Right ventricle myocardium inferior (tissue), 1 donor: ENCODE results near the gene ANKRD44. TPM values are rescaled to one million over a fixed set of nuclear protein-coding genes. Genes with fewer than 3 reads are reported as not detected.

Source experiments
- ATAC-seq: fragments of 200-7000 bp; cut with Tn5 transposase; one replicate; pipeline ENCODE4 v1.9.1; 2020; ENCODE audit warnings: mild to moderate bottlenecking, moderate library complexity
- DNase-seq: peaks from one replicate; pipeline ENCODE4 v3.0.0; 2021; ENCODE audit errors: missing footprints
- intact Hi-C: fragments of 100-400 bp; cut with DNase I; formaldehyde crosslinking; loops from one replicate; pipeline ENCODE4 v1.11.0; 2022
- total RNA-seq: library from RNA; stranded (reverse); fragmentation: NEBNext Ultra II Directional; extraction: Animal tissue kit (Norgen Biotek cat#: 25700); gene quantifications from one replicate; pipeline ENCODE4 v1.2.1, GENCODE V29; 2021
- donor health status: DM: no; HTN: yes; CAD: no; lungs with severe emphysema.

The ANKRD44 gene
- total RNA-seq, 1 donor from 2014 or later: 10.5 TPM

DNA sequence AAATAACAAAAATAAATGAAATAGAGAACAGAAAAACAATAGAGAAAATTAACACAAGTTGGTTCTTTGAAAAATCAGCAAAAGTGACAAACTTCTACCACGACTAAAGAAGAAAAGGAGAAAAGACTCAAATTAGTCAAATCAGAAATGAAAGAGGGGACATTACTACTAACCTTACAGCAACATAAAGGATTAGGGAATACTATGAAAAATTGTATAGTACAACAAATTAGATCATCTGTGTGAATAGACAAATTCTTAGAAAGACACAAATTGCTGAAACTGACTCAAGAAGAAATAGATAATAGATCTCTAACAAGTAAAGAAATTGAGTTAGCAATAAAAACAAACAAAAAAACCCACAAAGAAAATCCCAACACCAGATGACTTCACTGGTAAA is 335.6 kb downstream of the ANKRD44 start:
- intact Hi-C loops: no loop called here

DNA sequence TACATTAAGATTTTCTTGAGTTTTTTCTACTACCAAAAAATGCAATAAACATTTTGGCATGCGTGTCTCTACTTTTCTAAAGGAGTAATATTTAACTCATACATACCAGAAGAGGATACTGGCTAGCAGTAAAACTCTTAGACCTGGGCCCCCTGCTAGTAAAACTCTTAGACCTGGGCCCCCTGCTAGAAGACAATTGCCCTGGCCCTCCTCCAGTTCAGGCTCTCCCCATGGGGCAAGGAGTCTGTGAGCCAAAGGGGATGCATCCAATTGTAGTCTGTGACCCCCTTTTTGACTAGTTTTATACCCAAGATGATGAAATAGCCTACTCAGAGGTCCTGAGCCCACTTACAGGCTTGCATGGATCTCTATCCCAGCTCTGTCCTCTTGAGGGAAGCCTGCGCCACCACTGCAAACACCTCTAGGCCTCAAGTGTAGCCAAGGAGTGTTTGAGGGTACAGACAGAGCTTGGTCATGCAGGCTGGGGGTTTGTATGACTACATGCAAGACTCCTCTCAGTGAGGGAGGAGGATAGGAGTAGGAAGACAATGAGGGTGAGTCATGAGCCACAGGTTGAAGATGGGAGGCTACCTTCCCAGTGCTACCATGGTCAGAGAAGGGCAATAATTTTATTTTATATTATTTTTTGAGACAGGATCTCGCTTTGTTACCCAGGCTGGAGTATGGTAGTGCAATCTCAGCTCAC is 338.9 kb downstream of the ANKRD44 start:
- ATAC-seq: no peak
- DNase-seq: no peak
- intact Hi-C loops: no loop called here

More for the DNA sequence above, 335.6 kb downstream of the ANKRD44 start:
- DNase-seq (no peak), ATAC-seq (no peak)

DNA sequence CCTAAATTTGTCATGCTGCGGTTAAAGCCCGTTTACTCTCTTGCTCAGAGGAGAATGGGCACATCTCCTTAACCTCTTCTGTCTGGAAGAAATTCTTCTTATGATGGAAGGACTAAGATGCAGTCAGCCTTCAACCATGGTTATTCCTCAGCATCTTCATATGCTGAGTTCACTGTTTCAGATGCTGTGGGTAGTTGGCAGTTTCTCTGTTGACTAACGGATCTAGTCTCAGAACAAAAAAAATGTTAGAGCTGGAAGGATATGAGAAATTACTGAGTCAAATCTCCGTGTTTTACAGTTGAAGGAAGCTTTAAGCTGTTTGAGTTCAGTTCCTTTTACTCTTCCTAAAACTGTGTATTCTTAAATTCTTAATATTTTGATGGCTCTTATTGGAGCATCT is 340.5 kb downstream of the ANKRD44 start:
- no peak for ATAC-seq
- intact Hi-C loops: no loop called here
- DNase-seq: no peak

DNA sequence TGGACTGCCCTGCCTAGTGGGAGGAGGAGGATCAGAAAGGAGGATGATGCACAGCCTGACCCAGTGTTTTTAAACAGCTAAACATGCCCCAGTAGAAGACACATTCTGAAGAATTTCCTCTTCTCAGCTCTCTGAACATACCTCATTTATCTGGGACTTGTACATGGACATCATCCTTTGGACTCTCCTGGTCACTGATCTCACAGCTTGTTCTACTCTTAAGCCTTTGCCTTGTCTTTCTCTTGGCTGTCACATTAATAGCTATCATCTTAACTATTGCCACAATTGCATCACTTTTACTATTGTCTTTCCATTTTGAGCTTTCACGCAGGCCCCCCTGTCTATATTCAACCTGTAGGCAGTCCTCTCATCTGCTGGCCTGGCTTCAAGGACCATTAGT is 342.1 kb downstream of the ANKRD44 start:
- DNase-seq: no peak
- intact Hi-C loops: no loop called here
- no peak for ATAC-seq

DNA sequence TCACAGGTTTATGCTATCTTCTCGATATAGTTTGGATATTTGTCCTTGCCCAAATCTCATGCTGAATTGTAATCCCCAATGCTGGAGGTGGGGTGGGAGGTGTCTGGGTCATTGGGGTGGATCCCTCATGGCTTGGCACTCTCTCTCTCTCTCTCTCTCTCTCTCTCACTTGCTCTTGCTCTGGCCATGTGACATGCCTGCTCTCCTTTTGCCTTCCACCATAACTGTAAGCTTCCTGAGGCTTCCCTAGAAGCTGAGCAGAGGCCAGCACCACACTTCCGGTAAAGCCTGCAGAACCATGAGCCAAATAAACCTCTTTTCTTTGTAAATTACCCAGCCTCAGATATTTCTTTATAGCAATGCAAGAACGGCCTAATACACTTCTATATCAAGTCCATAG is 342.8 kb downstream of the ANKRD44 start:
- DNase-seq (no peak), ATAC-seq (no peak)
- intact Hi-C loops: no loop called here

DNA sequence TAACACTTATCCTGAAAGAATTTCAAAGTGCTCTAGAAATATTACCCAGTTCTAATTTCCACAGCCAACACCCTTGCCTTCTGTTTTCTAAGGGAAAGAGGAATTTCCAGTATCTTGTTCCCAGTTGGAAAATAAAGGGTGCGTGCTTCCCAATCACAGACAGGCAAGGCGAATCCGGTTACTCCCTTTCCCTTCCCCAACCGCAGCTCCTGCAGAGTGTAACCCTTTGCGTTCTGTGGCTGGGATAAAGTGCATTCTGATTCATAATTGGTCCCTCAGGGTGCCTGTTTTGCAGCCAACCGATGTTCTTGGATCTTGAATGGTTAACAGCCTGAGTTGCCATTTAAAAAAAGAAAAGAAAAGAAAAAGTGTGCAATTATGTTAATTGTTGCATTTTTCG is 343.5 kb downstream of the ANKRD44 start:
- DNase-seq: no peak
- peak; percentile 56 for ATAC-seq
- intact Hi-C loops: no loop called here

DNA sequence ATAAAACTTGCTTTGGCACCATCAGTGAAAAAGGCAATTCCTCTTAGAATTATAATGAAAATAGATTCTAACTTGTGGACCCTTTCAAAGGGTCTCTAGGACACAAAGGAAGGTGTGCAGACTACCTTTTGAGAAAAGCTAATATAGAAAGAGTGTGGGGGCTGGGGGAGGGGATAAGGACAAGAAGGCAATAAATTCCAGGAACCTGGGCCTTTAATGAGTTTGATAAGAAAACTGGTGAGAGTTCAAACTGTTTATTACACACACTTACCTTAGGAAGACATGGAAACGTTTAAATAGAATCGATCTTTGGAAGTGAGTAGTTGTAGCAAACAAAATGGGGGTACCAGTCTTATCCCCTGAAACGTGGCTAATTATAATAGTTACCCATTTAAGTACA is 344.5 kb downstream of the ANKRD44 start:
- ATAC-seq (no peak), DNase-seq (no peak)
- intact Hi-C loops: no loop called here

DNA sequence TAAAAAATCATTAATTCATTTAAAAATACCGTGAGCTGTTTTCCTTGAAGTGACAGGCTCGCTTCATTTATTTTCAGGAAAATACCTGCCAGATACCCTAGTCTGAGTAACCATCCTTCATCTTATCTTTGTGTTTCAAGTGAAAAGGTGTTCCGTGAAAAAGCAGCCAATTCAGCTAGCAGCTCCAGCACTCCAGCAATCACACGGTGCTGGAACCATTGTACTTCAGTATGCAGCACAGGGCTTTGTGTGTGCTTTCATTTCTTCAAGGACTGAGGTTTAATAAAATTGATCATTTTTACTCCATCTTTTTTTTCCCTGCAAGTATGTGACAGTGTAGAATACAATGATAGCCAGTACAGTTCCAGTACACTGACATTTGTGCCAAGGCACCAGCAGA is 344.9 kb downstream of the ANKRD44 start:
- intact Hi-C loops: no loop called here
- DNase-seq (no peak), ATAC-seq (no peak)

DNA sequence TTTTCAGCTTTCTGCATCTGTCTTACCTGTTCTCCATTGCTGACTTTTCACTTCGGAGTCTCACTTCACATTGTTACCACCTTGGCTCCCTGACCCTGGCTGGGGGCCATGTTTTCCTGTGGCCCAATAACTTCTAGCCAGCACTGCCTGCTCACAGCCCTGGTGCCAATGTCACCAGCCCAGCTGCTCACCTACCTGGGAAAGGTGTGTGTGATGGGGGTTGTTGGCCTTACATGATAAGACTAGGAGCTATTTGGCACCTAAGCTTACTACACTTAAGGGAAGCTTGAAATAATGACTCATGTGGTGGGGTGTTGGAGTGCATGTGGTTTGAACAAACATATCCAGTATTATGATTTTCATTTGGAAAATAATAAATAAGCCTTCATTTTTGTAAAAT is 346.6 kb downstream of the ANKRD44 start:
- intact Hi-C loops: no loop called here
- ATAC-seq (no peak), DNase-seq (no peak)

DNA sequence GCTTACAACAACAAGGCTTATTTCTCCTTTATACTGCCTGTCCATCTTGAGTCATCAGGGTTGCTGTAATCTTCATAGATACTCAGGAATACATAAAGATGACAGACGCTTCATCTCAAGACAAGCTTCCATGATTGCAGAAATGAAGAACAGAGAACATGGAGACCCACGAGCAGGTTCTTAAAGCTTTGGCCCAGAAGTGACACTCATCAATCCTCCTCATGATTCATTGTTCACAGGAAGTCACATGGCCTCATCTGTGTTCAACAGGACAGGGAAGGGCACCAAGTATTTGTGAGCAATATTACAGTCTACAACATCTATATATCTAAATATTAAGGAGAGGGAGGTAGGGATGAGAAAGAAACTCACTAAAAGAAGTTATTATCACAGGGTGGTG is 347.5 kb downstream of the ANKRD44 start:
- DNase-seq: no peak
- no peak for ATAC-seq
- intact Hi-C loops: no loop called here

DNA sequence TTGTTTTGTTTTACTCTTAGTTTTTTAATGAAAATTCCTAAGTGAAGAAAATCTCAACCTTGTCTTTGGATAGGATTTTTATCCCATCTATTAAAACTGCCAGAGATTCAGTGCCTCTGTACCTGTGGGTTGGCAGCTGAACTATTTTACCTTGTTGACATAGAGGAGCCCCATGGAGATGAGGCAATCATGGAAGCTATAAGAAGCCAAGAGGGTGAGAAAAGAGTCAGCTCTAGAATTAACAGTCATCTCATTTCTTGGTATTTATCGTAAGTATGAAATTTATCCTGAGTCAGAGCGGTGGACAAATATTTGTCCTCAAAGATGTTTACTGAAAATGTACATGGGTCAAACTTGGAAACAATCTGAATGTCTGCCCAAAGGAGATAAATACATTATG is 348.3 kb downstream of the ANKRD44 start:
- intact Hi-C loops: no loop called here
- ATAC-seq: no peak
- DNase-seq: no peak

DNA sequence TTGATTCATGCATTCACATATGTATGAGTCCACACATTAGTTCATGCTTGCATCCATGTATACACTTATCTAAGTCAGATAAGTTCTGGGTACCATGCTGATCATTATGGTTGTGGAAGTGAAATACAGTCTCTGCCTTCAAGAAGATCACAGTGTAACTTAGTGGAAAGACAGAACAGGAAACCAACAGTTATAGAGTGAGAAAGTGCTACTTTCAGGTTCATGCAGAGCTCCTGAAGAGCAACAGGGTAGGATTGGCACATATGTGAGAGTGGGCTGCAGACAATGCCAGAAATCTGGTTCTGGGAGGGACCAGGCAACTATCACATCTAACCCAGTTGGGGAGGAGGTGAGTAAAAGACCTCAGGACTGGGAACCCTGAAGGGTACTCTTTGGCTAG is 348.7 kb downstream of the ANKRD44 start:
- intact Hi-C loops: no loop called here
- DNase-seq: no peak

DNA sequence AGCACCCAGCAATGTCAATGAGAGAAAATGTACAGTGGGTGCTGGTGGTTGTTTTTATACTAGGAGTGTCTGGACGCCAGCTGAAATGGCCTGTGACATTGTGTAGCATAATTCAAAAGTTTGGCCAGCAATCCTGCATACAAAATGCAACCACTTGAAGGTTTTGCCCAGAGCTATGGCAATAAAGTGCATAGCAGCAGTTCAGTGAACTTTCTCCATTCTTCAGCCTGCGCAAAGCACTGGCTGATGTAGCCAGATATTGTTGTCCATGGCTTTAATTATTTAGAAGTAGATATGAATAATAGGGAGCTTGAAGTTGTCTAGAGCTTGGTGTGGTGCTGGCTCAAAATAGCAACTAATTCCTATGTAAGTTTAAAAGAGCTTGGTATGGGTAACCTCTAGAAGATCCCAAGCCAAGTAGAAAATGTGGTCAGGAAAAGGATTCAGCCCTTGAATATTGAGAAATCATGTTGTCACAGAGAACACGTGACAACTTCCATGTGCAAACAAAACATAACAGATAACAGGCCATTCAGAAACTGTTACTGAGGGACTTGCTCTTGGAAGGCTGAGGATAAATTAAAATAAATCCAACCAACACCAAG is 350.7 kb downstream of the ANKRD44 start:
- ATAC-seq (no peak), DNase-seq (no peak)
- intact Hi-C loops: no loop called here

More for the DNA sequence above, 348.7 kb downstream of the ANKRD44 start:
- ATAC-seq: no peak

DNA sequence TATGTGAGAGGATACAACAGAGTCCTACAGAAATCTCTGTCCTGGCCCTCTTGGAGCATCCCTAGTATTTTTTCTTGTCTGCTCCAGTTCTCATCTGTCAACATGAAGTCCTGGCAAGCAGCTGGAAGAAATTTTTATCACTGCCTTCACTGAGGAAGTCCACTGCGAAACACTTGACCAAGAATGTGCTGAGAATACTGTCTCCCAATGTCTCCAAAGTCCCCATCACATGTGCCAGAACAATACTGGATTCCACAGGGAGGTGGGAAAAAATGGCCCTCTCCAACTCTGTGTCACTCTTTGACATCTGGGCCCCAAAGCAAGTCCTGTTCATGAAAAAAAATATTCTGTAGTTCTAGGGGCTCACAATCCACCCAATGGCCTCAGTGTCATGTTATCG is 351.3 kb downstream of the ANKRD44 start:
- intact Hi-C loops: no loop called here
- no peak for DNase-seq
- ATAC-seq: no peak

DNA sequence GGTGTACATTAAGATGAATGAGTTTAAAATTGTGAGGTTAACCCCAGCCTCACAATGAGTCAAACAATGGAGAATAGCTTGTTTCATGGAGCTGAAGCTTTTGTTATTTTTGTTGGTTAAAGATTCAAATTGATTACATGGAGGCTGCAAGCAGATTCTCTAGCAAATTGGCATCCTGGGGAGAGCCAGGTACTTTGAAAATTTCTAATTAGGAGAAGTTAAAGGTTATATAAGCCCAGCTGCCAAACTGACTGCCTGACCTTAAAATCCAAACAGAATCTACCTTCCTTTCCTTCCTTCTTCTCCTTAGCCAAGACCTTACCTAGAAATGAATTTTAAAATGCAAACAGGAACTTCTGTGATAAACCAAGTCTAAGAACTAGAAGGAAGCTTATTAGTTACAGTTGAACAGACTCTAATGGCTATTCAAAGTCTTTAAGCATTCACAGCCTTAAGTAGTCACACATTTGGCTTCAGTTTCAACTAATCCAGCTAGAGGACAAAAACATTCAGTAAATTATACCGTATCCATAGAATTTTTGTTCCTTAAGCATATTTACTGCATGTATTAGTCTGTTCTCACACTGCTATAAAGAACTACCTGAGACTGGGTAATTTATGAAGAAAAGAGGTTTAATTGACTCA is 352.6 kb downstream of the ANKRD44 start:
- ATAC-seq (no peak), DNase-seq (no peak)
- intact Hi-C loops: no loop called here

DNA sequence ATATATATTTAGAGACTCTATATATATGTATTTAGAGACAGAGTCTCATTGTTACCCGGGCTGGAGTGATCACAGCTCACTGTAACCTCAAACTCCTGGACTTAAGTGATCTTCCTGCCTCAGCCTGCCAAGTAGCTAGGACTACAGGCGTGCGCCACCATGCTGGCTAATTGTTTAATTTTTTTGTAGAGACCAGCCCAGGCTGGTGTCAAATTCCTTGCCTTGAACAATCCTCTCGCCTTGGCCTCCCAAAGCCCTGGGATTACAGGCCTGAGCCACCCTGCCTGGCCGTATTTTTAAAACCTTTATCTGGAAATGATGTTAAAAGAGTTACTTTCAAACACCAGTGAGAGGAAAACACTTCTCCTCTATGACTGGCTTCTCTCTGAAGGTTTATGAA is 353.1 kb downstream of the ANKRD44 start:
- ATAC-seq: no peak
- no peak for DNase-seq
- intact Hi-C loops: no loop called here

DNA sequence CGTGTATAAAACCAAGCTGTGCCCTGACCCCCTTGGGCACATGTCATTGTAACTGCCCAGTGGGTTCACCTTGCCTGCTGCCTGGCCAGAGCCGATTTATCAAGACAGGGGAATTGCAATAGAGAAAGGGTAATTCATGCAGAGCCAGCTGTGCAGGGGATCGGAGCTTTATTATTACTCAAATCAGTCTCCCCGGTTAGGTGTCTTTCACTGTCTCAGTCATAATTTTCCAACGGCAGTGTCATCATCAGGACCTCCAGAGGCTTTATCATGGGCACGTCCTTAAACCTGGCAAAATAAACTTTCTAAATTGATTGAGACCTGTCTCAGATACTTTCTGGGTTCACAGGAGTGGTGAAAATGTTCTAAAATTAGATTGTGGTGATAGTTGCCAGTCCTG is 354.5 kb downstream of the ANKRD44 start:
- ATAC-seq (no peak), DNase-seq (no peak)
- intact Hi-C loops: no loop called here

DNA sequence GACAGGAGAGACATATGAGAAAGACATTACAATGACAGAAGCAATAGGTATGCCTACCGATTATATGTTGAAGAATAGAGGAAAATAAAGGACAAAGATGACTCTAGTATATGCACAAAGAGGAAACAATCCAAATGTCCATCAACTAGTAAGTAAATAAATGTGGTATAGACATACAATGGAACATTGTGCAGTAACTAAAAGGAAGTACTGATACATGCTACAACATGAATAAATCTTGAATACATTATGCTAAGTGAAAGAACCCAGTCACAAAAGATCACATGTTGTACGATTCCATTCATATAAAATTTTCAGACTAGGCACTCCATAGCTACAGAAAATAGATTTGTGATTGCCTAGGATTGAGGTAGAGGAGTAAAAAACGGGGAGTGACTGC is 355.5 kb downstream of the ANKRD44 start:
- DNase-seq (no peak), ATAC-seq (no peak)
- intact Hi-C loops: no loop called here

DNA sequence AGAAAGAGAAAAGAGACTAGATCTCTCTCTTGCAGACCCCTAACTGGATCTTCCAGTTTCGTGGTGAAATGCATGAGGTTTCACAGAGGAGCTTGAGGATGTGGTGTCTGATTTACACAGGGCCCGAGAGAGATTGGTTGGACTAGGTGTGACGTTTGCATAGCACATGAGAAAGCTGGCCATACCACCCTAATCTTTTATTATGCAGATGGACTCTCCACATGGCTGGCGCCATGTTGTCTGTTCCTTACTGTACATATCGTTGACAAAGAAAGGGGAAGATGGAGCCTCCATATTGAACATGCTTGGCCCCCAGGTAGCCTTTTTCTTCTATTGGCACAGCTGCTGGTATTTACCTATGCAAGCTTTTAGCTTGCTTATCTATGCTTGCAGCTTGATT is 356.6 kb downstream of the ANKRD44 start:
- intact Hi-C loops: no loop called here
- DNase-seq: no peak
- ATAC-seq: no peak

DNA sequence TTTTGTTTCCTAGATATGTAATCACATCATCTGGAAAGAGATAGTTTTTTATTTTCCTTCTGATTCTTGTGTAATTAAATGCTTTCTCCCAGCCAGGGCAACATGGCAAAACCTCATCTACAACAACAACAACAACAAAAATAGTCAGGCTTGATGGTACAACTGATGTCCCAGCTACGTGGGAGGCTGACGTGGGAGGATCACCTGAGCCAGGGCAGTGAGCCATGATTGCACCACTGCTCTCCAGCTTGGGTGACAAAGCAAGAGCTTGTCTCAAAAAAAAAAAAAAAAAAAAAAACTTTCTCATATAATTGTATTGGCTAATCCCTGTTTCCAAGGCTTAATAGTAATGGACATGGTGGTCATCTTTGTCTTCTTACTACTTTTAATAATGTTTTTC is 357.6 kb downstream of the ANKRD44 start:
- no peak for ATAC-seq

More for the DNA sequence above, 357.6 kb downstream of the ANKRD44 start:
- DNase-seq: no peak
- intact Hi-C loops: no loop called here
